ENCODE results near the gene TVP23A.
A peak's percentile ranks its signal among the peaks of the same experiment; 100 is the strongest.

Gene TVP23A

GRCh38 chr16:10849736-10850477, 31.3 kb upstream of the TVP23A start:
- TF ChIP-seq CTCF (IDR thresholded peaks at IDR 0.05), result no peak
- no peak for DNase-seq (ENCODE audit: low spot score)
- H3K27ac ChIP-seq, result no peak overlapping the region

GRCh38 chr16:10847176-10847575, 28.6 kb upstream of the TVP23A start:
- DNase-seq (ENCODE audit: low spot score), result no peak
- peak overlapping the region in 1 of 2 donors; percentile 68 for H3K27ac ChIP-seq
- no peak for TF ChIP-seq CTCF (IDR thresholded peaks at IDR 0.05)
- H3K4me3 ChIP-seq, result no peak overlapping the region

More at GRCh38 chr16:10849736-10850477, 31.3 kb upstream of the TVP23A start:
- no peak overlapping the region for H3K4me3 ChIP-seq

- DNase-seq (ENCODE audit: low spot score), result no peak
- no peak overlapping the region for H3K4me3 ChIP-seq
- no peak for TF ChIP-seq CTCF (IDR thresholded peaks at IDR 0.05)
- peak overlapping the region in 1 of 2 donors; percentile 68 for H3K27ac ChIP-seq
Observed at GRCh38 chr16:10846213-10846998, 27.8 kb upstream of the TVP23A start.

GRCh38 chr16:10840703-10841102, 22.1 kb upstream of the TVP23A start:
- Histone ChIP-seq H3K4me3 (no peak overlapping the region), H3K27ac (no peak overlapping the region)
- no peak for DNase-seq (ENCODE audit: low spot score)
- no peak for TF ChIP-seq CTCF (IDR thresholded peaks at IDR 0.05)

- TF ChIP-seq CTCF (IDR thresholded peaks at IDR 0.05), result no peak
- Histone ChIP-seq H3K27ac (no peak overlapping the region), H3K4me3 (no peak overlapping the region)
- DNase-seq (ENCODE audit: low spot score), result no peak
Observed at GRCh38 chr16:10839279-10839666, 20.7 kb upstream of the TVP23A start.

GRCh38 chr16:10838621-10839278, 20.2 kb upstream of the TVP23A start:
- TF ChIP-seq CTCF (IDR thresholded peaks at IDR 0.05), result no peak
- no peak for DNase-seq (ENCODE audit: low spot score)

More at GRCh38 chr16:10838621-10839278, 20.2 kb upstream of the TVP23A start:
- no peak overlapping the region for H3K27ac ChIP-seq
- no peak overlapping the region for H3K4me3 ChIP-seq

All from coronary artery (tissue), 2 donors.